ENCODE results near the gene FICD. TPM values are rescaled to one million over a fixed set of nuclear protein-coding genes. Genes with fewer than 3 reads are reported as not detected.

FICD gene
- total RNA-seq, 1 donor from 2014 or later = 3.6 TPM

DNA sequence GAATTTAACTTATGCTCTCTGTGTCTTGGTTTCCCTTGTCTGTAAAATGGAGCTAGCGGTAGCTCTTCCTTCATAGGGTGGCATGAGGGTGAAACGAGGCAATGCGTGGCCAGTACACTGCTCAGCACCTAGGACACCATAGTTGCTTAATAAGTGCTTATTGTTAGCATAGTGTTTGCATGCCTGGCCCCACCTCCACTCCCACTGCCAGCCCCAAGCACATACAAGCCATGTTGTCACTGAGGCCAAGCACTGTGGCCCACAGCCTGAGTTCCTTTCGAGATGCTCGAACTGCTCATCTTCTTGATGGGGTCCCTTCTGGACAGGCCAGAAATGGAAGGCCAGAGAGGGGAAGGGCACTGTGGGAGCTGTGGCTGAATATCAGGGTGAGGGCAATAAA is 839 bp downstream of the FICD start:
- Mint-ChIP-seq H3K27me3 (no peaks in the 10 kb centered on the region), H3K27ac (peak overlapping the region; percentile 69), H3K4me3 (ENCODE audit: low read depth) (peak overlapping the region; percentile 88), H3K9me3 (ENCODE audit: low read depth) (no peaks in the 10 kb centered on the region), H3K4me1 (ENCODE audit: low read depth) (peaks cover 4% of the 10 kb centered on the region), H3K36me3 (ENCODE audit: insufficient read depth) (peaks cover 9% of the 10 kb centered on the region)
- no peak for DNase-seq (ENCODE audit: low spot score, unreplicated experiment)
- TF ChIP-seq, protein P1, sequence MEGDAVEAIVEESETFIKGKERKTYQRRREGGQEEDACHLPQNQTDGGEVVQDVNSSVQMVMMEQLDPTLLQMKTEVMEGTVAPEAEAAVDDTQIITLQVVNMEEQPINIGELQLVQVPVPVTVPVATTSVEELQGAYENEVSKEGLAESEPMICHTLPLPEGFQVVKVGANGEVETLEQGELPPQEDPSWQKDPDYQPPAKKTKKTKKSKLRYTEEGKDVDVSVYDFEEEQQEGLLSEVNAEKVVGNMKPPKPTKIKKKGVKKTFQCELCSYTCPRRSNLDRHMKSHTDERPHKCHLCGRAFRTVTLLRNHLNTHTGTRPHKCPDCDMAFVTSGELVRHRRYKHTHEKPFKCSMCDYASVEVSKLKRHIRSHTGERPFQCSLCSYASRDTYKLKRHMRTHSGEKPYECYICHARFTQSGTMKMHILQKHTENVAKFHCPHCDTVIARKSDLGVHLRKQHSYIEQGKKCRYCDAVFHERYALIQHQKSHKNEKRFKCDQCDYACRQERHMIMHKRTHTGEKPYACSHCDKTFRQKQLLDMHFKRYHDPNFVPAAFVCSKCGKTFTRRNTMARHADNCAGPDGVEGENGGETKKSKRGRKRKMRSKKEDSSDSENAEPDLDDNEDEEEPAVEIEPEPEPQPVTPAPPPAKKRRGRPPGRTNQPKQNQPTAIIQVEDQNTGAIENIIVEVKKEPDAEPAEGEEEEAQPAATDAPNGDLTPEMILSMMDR (IDR thresholded peaks at IDR 0.05; ENCODE audit: unreplicated experiment) = no peak

DNA sequence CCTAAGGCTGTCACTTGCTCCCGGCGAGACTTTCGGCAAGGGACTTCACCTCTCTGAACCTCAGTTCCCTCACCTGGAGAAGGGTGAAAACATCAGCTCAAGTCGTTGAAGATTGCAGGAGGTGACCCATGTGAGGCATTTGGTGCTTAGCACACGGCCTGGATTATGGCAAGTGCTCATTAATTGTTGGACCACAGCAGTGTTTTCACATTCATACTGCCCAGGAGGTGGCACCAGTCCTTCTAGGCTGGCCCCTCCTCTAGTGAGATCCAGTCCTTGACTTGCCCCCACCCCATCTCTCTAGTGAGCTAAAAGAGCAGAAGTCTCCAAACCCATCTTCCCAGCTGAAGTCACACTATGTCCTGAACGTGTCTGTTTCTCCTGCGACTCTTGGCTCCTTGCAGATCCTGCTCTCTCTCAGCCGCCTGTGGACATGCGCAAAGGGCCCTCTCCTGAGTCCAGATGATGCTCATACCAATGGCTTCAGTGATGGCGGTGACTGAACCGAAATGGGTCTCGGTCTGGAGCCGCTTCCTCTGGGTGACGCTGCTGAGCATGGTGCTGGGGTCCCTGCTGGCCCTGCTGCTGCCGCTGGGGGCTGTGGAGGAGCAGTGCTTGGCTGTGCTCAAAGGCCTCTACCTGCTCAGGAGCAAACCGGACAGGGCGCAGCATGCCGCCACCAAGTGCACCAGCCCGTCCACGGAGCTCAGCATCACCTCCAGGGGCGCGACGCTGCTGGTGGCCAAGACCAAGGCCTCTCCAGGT is 1.6 kb downstream of the FICD start:
- TF ChIP-seq, protein P1 (IDR thresholded peaks at IDR 0.05; ENCODE audit: unreplicated experiment) = no peak
- Mint-ChIP-seq H3K4me3 (ENCODE audit: low read depth) (peak overlapping the region; percentile 88), H3K4me1 (ENCODE audit: low read depth) (peaks cover 4% of the 10 kb centered on the region), H3K27ac (no peak overlapping the region), H3K36me3 (ENCODE audit: insufficient read depth) (peaks cover 9% of the 10 kb centered on the region), H3K27me3 (no peaks in the 10 kb centered on the region), H3K9me3 (ENCODE audit: low read depth) (no peaks in the 10 kb centered on the region)
- DNase-seq (ENCODE audit: low spot score, unreplicated experiment) = no peak

DNA sequence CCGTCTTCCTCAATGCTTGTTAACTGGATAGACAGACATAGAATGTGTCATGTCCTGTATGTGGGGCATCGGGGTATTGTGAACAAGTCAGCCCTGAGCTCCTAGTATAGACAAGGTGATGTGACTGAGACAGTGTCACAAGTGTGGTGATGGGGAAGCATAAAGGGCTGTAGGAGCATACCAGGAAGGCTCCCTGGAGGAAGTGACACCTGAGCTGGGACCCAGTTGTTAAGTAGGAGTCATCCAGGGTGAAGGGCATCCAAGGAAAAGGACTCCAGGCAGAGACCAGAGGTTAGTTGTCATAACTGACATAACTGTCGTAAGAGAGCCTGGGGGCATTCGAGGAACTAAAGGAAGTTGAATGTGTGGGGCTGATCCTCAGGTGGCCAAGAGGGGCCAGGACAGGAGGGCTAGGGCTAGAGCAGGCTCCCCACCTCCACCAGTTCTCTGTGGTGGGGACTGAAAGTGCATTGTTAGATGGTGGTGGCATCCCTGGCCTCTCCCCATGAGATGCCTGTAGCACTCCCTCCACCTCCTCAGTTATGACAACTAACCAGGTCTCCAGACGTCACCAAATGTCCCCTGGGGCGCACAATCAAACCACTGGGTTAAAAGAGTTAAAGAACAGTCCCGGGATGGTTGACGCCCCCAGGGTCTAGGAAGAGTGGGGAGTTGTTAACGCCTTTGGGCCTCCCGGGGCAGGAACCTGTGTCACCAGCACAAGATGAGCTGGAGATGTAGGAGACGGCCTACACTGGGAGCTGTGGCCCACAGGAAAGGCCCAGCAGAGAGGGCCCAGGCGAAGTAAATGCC is 2.4 kb downstream of the FICD start:
- TF ChIP-seq, protein P1 (IDR thresholded peaks at IDR 0.05; ENCODE audit: unreplicated experiment) = no peak
- H3K27ac Mint-ChIP-seq = no peak overlapping the region
- H3K4me3 Mint-ChIP-seq (ENCODE audit: low read depth) = peak overlapping the region; percentile 16
- H3K27me3 Mint-ChIP-seq = no peaks in the 10 kb centered on the region
- peaks cover 12% of the 10 kb centered on the region for H3K36me3 Mint-ChIP-seq (ENCODE audit: insufficient read depth)
- DNase-seq (ENCODE audit: low spot score, unreplicated experiment) = no peak
- H3K4me1 Mint-ChIP-seq (ENCODE audit: low read depth) = peaks cover 4% of the 10 kb centered on the region
- no peaks in the 10 kb centered on the region for H3K9me3 Mint-ChIP-seq (ENCODE audit: low read depth)

DNA sequence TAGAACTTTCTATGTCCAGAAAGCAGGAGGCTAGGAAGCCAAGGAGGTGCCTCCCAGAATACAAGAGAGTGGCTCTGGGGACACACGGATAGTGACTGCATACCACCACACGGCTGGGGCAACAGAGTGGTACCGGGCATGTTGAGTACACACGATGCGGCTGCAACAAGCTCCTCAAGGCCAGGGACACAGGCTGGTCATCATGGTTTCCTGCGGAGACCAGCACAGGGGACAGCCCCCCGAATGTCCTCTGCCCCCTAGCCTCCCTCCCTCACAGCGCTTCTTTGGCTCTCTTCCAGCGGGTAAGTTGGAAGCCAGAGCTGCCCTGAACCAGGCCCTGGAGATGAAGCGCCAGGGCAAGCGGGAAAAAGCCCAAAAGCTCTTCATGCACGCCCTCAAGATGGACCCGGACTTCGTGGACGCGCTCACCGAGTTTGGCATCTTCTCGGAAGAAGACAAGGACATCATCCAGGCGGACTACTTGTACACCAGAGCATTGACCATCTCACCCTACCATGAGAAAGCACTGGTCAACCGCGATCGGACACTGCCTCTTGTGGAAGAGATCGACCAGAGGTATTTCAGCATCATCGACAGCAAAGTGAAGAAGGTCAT is 3.1 kb downstream of the FICD start:
- Mint-ChIP-seq H3K9me3 (ENCODE audit: low read depth) (no peaks in the 10 kb centered on the region), H3K27ac (no peak overlapping the region), H3K36me3 (ENCODE audit: insufficient read depth) (peaks cover 14% of the 10 kb centered on the region), H3K4me1 (ENCODE audit: low read depth) (peaks cover 4% of the 10 kb centered on the region), H3K4me3 (ENCODE audit: low read depth) (no peak overlapping the region), H3K27me3 (no peaks in the 10 kb centered on the region)
- no peak for DNase-seq (ENCODE audit: low spot score, unreplicated experiment)
- TF ChIP-seq, protein P1 (IDR thresholded peaks at IDR 0.05; ENCODE audit: unreplicated experiment) = no peak

Data from progenitor cell of endocrine pancreas (in vitro differentiated cells).